ENCODE measurements around the gene RSPO4. TPM values are rescaled to one million over a fixed set of nuclear protein-coding genes. Genes with fewer than 3 reads are reported as not detected.

Gene RSPO4
- total RNA-seq, 3 donors from 2014 or later (not counting 1 experiment from before 2014, with no cell fraction given), result 0.09 to 0.70 (median 0.53) TPM

DNA sequence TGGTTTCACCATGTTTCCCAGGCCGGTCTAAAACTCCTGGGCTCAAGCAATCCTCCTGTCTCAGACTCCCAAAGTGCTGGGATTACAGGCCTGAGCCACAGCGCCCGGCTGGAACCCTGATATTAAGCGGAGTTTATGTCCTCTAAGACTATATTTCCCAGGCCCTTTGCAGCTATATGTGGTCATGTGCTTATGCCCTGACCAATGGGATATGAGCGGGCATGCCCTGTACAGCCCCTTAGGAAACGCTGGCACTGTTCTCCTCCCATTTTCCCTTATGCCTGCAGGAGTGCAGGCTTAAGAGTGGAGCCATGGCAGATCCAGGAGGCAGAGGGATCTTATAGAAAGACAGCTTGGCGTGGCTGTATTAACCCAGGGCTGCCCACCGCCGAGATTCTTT lies 29.9 kb downstream of the RSPO4 start:
- no peaks in the 10 kb centered on the region for H3K27me3 ChIP-seq (ENCODE audit: control insufficient read depth, insufficient read depth, low read length)
- intact Hi-C loops (cut with micrococcal nuclease), result no loop called here
- WGBS (ENCODE audit: insufficient coverage), result 93% methylated on average over 9 of the region's 9 CpGs

GRCh38 chr20:971346-971745 lies 30.8 kb downstream of the RSPO4 start:
- ATAC-seq (no peak), DNase-seq (no peak)
- no peaks in the 10 kb centered on the region for H3K36me3 Mint-ChIP-seq
- no peaks in the 10 kb centered on the region for H3K9me3 Mint-ChIP-seq
- Histone ChIP-seq H3K27me3 (ENCODE audit: control insufficient read depth, insufficient read depth, low read length) (no peaks in the 10 kb centered on the region), H3K27ac (ENCODE audit: low read length) (no peak overlapping the region), H3K4me1 (ENCODE audit: control insufficient read depth, insufficient read depth, low read length) (no peaks in the 10 kb centered on the region), H3K9me3 (ENCODE audit: control insufficient read depth, insufficient read depth, low read length) (no peaks in the 10 kb centered on the region), H3K36me3 (ENCODE audit: control insufficient read depth, insufficient read depth, low read length) (no peaks in the 10 kb centered on the region), H3K4me3 (ENCODE audit: low read length) (no peak overlapping the region)
- intact Hi-C loops (cut with micrococcal nuclease), result no loop called here
- H3K27ac Mint-ChIP-seq, result no peak overlapping the region
- 42% methylated on average over 2 of the region's 2 CpGs for WGBS (ENCODE audit: insufficient coverage)
- peaks cover 0 to 5% of the 10 kb centered on the region in 2 donors for H3K4me1 Mint-ChIP-seq
- no peak for TF ChIP-seq CTCF (IDR thresholded peaks at IDR 0.05)
- H3K4me3 Mint-ChIP-seq, result no peak overlapping the region
- H3K27me3 Mint-ChIP-seq (ENCODE audit: low read depth in 2 of 2), result peaks cover 6 to 9% of the 10 kb centered on the region in 2 donors

More for the DNA sequence above, 29.9 kb downstream of the RSPO4 start:
- Mint-ChIP-seq H3K4me1 (peaks cover 0 to 5% of the 10 kb centered on the region in 2 donors), H3K9me3 (no peaks in the 10 kb centered on the region), H3K4me3 (no peak overlapping the region), H3K27ac (no peak overlapping the region), H3K36me3 (no peaks in the 10 kb centered on the region), H3K27me3 (ENCODE audit: low read depth in 2 of 2) (peaks cover 6 to 9% of the 10 kb centered on the region in 2 donors)
- H3K9me3 ChIP-seq (ENCODE audit: control insufficient read depth, insufficient read depth, low read length), result no peaks in the 10 kb centered on the region
- DNase-seq (no peak), ATAC-seq (no peak)
- no peaks in the 10 kb centered on the region for H3K36me3 ChIP-seq (ENCODE audit: control insufficient read depth, insufficient read depth, low read length)
- H3K4me3 ChIP-seq (ENCODE audit: low read length), result no peak overlapping the region
- no peak overlapping the region for H3K27ac ChIP-seq (ENCODE audit: low read length)
- H3K4me1 ChIP-seq (ENCODE audit: control insufficient read depth, insufficient read depth, low read length), result no peaks in the 10 kb centered on the region
- TF ChIP-seq CTCF (IDR thresholded peaks at IDR 0.05), result no peak

GRCh38 chr20:969868-970267 lies 32.2 kb downstream of the RSPO4 start:
- H3K4me1 Mint-ChIP-seq, result peaks cover 0 to 5% of the 10 kb centered on the region in 2 donors
- no peaks in the 10 kb centered on the region for H3K4me1 ChIP-seq (ENCODE audit: control insufficient read depth, insufficient read depth, low read length)
- no peaks in the 10 kb centered on the region for H3K9me3 Mint-ChIP-seq
- no peak overlapping the region for H3K27ac Mint-ChIP-seq
- no peak overlapping the region for H3K4me3 Mint-ChIP-seq
- no peak for TF ChIP-seq CTCF (IDR thresholded peaks at IDR 0.05)
- H3K9me3 ChIP-seq (ENCODE audit: control insufficient read depth, insufficient read depth, low read length), result no peaks in the 10 kb centered on the region
- H3K27ac ChIP-seq (ENCODE audit: low read length), result no peak overlapping the region
- H3K4me3 ChIP-seq (ENCODE audit: low read length), result no peak overlapping the region
- DNase-seq (no peak), ATAC-seq (no peak)
- intact Hi-C loops (cut with micrococcal nuclease), result no loop called here
- H3K36me3 ChIP-seq (ENCODE audit: control insufficient read depth, insufficient read depth, low read length), result no peaks in the 10 kb centered on the region
- no peaks in the 10 kb centered on the region for H3K36me3 Mint-ChIP-seq
- 87% methylated on average over 4 of the region's 4 CpGs for WGBS (ENCODE audit: insufficient coverage)
- peaks cover 13 to 16% of the 10 kb centered on the region in 2 donors for H3K27me3 Mint-ChIP-seq (ENCODE audit: low read depth in 2 of 2)
- H3K27me3 ChIP-seq (ENCODE audit: control insufficient read depth, insufficient read depth, low read length), result no peaks in the 10 kb centered on the region

All from natural killer cell (primary cell).